Measurements from ENCODE around the gene GPRIN3.

The GPRIN3 gene

DNA sequence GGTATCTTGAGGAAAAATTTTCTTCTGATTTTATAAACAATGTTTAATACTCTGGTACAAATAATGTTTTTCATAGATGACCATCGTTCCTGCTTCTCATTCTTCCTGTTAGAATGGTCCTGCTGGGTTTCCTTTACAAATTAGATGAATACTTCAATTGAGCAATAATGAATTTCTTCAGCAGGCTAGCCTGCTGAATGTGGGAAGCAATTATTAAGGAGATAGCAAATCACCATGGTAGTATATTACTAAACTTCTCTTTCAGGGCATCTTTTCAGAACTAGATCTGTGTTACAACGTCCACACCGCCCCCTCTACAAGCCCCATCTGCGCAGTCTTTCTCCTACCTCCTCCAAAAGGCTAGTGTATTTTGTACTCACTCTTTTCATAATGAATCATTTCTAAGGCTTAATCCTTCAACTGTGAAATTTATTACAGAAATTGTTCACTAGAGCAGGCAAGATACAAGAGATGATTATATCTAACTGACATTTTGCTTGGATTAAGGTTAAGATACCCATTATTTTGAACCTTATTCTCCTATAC is 38.4 kb downstream of the GPRIN3 start:
- Histone ChIP-seq H3K4me3 (ENCODE audit: low read depth in 1 of 2, low read length in 2 of 2) (no peak overlapping the region), H3K79me2 (ENCODE audit: insufficient read depth, low read length) (no peaks in the 10 kb centered on the region), H3K4me1 (ENCODE audit: insufficient read depth, low read length) (no peaks in the 10 kb centered on the region), H3K27me3 (ENCODE audit: insufficient read depth, low read length, poor library complexity) (no peaks in the 10 kb centered on the region), H3K27ac (ENCODE audit: low read length) (no peak overlapping the region), H3K4me2 (ENCODE audit: insufficient read depth, low read length) (no peak overlapping the region), H3K36me3 (ENCODE audit: insufficient read depth, low read length) (no peaks in the 10 kb centered on the region), H2AFZ (ENCODE audit: low read depth, low read length) (no peak overlapping the region), H3K9me3 (ENCODE audit: insufficient read depth, low read length, severe bottlenecking) (no peaks in the 10 kb centered on the region), H4K20me1 (ENCODE audit: insufficient read depth, low read length) (no peaks in the 10 kb centered on the region), H3K9ac (ENCODE audit: low read depth, low read length) (no peak overlapping the region)
- DNase-seq, result no peak
- TF ChIP-seq CTCF (IDR thresholded peaks at IDR 0.05; ENCODE audit: borderline replicate concordance, extremely low read depth, low read length, poor library complexity, severe bottlenecking) (no peak), EZH2 (IDR thresholded peaks at IDR 0.05; ENCODE audit: borderline replicate concordance, low read depth, low read length, severe bottlenecking) (no peak)
- no peak for ATAC-seq (ENCODE audit: insufficient read depth, low read depth)

DNA sequence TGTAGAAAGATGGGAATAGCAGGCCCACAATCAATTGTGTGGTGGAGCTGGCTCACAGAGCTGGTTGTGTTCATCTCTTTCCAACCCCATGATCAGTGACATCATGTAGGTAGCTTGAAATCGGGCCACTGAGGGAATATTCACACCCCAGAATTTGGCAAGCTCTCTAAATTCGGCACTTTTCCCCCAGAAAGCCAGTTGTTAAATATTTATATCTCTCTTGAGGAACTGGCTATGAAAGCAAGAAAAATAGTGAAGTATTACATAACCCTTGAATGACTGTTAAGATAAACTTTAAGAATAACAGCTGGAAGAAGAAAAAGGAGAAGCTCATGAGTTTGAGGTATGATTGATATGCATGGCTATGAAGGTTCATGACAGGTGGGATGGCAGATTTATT is 38.9 kb downstream of the GPRIN3 start:
- Histone ChIP-seq H3K27ac (ENCODE audit: low read length) (no peak overlapping the region), H3K4me1 (ENCODE audit: insufficient read depth, low read length) (no peaks in the 10 kb centered on the region), H3K9ac (ENCODE audit: low read depth, low read length) (no peak overlapping the region), H2AFZ (ENCODE audit: low read depth, low read length) (no peak overlapping the region), H3K4me2 (ENCODE audit: insufficient read depth, low read length) (no peak overlapping the region), H3K4me3 (ENCODE audit: low read depth in 1 of 2, low read length in 2 of 2) (no peak overlapping the region), H3K9me3 (ENCODE audit: insufficient read depth, low read length, severe bottlenecking) (no peaks in the 10 kb centered on the region), H3K36me3 (ENCODE audit: insufficient read depth, low read length) (no peaks in the 10 kb centered on the region), H3K27me3 (ENCODE audit: insufficient read depth, low read length, poor library complexity) (no peaks in the 10 kb centered on the region), H3K79me2 (ENCODE audit: insufficient read depth, low read length) (no peaks in the 10 kb centered on the region), H4K20me1 (ENCODE audit: insufficient read depth, low read length) (no peaks in the 10 kb centered on the region)
- DNase-seq (no peak), ATAC-seq (ENCODE audit: insufficient read depth, low read depth) (no peak)
- TF ChIP-seq CTCF (IDR thresholded peaks at IDR 0.05; ENCODE audit: borderline replicate concordance, extremely low read depth, low read length, poor library complexity, severe bottlenecking) (no peak), EZH2 (IDR thresholded peaks at IDR 0.05; ENCODE audit: borderline replicate concordance, low read depth, low read length, severe bottlenecking) (no peak)

GRCh38 chr4:89267846-89268245 is 39.8 kb downstream of the GPRIN3 start:
- Histone ChIP-seq H3K79me2 (ENCODE audit: insufficient read depth, low read length) (no peaks in the 10 kb centered on the region), H3K4me1 (ENCODE audit: insufficient read depth, low read length) (no peaks in the 10 kb centered on the region), H3K27ac (ENCODE audit: low read length) (no peak overlapping the region), H2AFZ (ENCODE audit: low read depth, low read length) (no peak overlapping the region), H3K9me3 (ENCODE audit: insufficient read depth, low read length, severe bottlenecking) (no peaks in the 10 kb centered on the region), H4K20me1 (ENCODE audit: insufficient read depth, low read length) (no peaks in the 10 kb centered on the region), H3K9ac (ENCODE audit: low read depth, low read length) (no peak overlapping the region), H3K27me3 (ENCODE audit: insufficient read depth, low read length, poor library complexity) (no peaks in the 10 kb centered on the region), H3K4me3 (ENCODE audit: low read depth in 1 of 2, low read length in 2 of 2) (no peak overlapping the region), H3K36me3 (ENCODE audit: insufficient read depth, low read length) (no peaks in the 10 kb centered on the region), H3K4me2 (ENCODE audit: insufficient read depth, low read length) (no peak overlapping the region)
- DNase-seq (no peak), ATAC-seq (ENCODE audit: insufficient read depth, low read depth) (no peak)
- TF ChIP-seq CTCF (IDR thresholded peaks at IDR 0.05; ENCODE audit: borderline replicate concordance, extremely low read depth, low read length, poor library complexity, severe bottlenecking) (no peak), EZH2 (IDR thresholded peaks at IDR 0.05; ENCODE audit: borderline replicate concordance, low read depth, low read length, severe bottlenecking) (no peak)

GRCh38 chr4:89267392-89267791 is 40.2 kb downstream of the GPRIN3 start:
- no peak overlapping the region for H2AFZ ChIP-seq (ENCODE audit: low read depth, low read length)
- no peak overlapping the region for H3K9ac ChIP-seq (ENCODE audit: low read depth, low read length)
- H3K36me3 ChIP-seq (ENCODE audit: insufficient read depth, low read length), result no peaks in the 10 kb centered on the region
- H3K9me3 ChIP-seq (ENCODE audit: insufficient read depth, low read length, severe bottlenecking), result no peaks in the 10 kb centered on the region
- ATAC-seq (ENCODE audit: insufficient read depth, low read depth) (no peak), DNase-seq (no peak)
- H3K4me3 ChIP-seq (ENCODE audit: low read depth in 1 of 2, low read length in 2 of 2), result no peak overlapping the region
- H3K4me1 ChIP-seq (ENCODE audit: insufficient read depth, low read length), result no peaks in the 10 kb centered on the region
- TF ChIP-seq CTCF (IDR thresholded peaks at IDR 0.05; ENCODE audit: borderline replicate concordance, extremely low read depth, low read length, poor library complexity, severe bottlenecking), result no peak
- TF ChIP-seq EZH2 (IDR thresholded peaks at IDR 0.05; ENCODE audit: borderline replicate concordance, low read depth, low read length, severe bottlenecking), result no peak
- H3K27me3 ChIP-seq (ENCODE audit: insufficient read depth, low read length, poor library complexity), result no peaks in the 10 kb centered on the region
- H3K79me2 ChIP-seq (ENCODE audit: insufficient read depth, low read length), result no peaks in the 10 kb centered on the region
- H4K20me1 ChIP-seq (ENCODE audit: insufficient read depth, low read length), result no peaks in the 10 kb centered on the region
- H3K27ac ChIP-seq (ENCODE audit: low read length), result no peak overlapping the region
- no peak overlapping the region for H3K4me2 ChIP-seq (ENCODE audit: insufficient read depth, low read length)

All from DND-41 (cell line).